Panc1 (cell line): ENCODE results near the gene TCF3. TPM values are rescaled to one million over a fixed set of nuclear protein-coding genes. Genes with fewer than 3 reads are reported as not detected.

Experiments
- ATAC-seq: fragments of 200-7000 bp; cut with Tn5 transposase; 2 replicates; pipeline ENCODE4 v1.9.1; 2020; ENCODE audit warnings: mild to moderate bottlenecking, moderate library complexity
- Bru-seq: library from RNA; stranded (reverse); fragments of 400-500 nt; gene quantifications from one replicate; lab custom pipeline; 2021; lab: Mats Ljungman, UMichigan
- BruChase-seq, 2 experiments: library from RNA; stranded (reverse); fragments of 400-500 nt; gene quantifications; one replicate each; lab custom pipeline; 2021; lab: Mats Ljungman, UMichigan
- BruUV-seq: library from RNA; stranded (reverse); fragments of 400-500 nt; replicated peaks from 2 replicates; lab custom pipeline; 2021; lab: Mats Ljungman, UMichigan
- CTCF ChIA-PET: fragments of 300-600 bp; sonication (Branson Sonifier 250); formaldehyde crosslinking; loops from one replicate; lab custom pipeline; 2022; ENCODE audit warnings: antibody characterized with exemption; lab: Charles Lee
- POLR2A ChIA-PET: fragments of 300-600 bp; sonication (Branson Sonifier 250); formaldehyde crosslinking; loops from one replicate; lab custom pipeline; 2022; ENCODE audit warnings: antibody characterized with exemption; lab: Charles Lee
- DNase-seq: peaks from one replicate; pipeline ENCODE4 v3.0.0-alpha.2; 2010; ENCODE audit warnings: low read depth, low spot score
- H3K27ac ChIP-seq: 2 replicates; pipeline ENCODE4 v1.5.1; 2011; ENCODE audit warnings: mild to moderate bottlenecking, low read length, inconsistent platforms
- H3K27me3 ChIP-seq: fragments of 200-500 bp; sonication (Bioruptor generic); 2 replicates; pipeline ENCODE4 v1.6.0; 2014; ENCODE audit warnings: low read length, inconsistent platforms; ENCODE audit not compliant: control insufficient read depth, insufficient read depth
- H3K36me3 ChIP-seq: fragments of 200-500 bp; sonication (Bioruptor generic); 2 replicates; pipeline ENCODE4 v1.5.1; 2014; ENCODE audit warnings: inconsistent platforms, mild to moderate bottlenecking, low read length, moderate library complexity; ENCODE audit not compliant: control insufficient read depth, insufficient read depth
- H3K4me1 ChIP-seq: 2 replicates; pipeline ENCODE4 v1.5.1; 2011; ENCODE audit warnings: inconsistent platforms, mild to moderate bottlenecking, low read length, moderate library complexity; ENCODE audit not compliant: control insufficient read depth, insufficient read depth
- H3K4me3 ChIP-seq, 2 experiments: 2 replicates each; pipeline ENCODE4 v1.5.1; 2011 to 2012; ENCODE audit warnings: low read depth in 2 of 2, low read length in 2 of 2, mild to moderate bottlenecking in 2 of 2, inconsistent platforms in 1 of 2, moderate library complexity in 1 of 2
- H3K9me3 ChIP-seq: fragments of 200-500 bp; sonication (Bioruptor generic); 2 replicates; pipeline ENCODE4 v1.5.1; 2014; ENCODE audit warnings: low read depth, mild to moderate bottlenecking, inconsistent platforms, low read length, moderate library complexity; ENCODE audit not compliant: control insufficient read depth, insufficient read depth
- POLR2AphosphoS5 ChIP-seq: IDR thresholded peaks from 2 replicates; pipeline ENCODE4 v1.6.1; 2012; ENCODE audit warnings: mild to moderate bottlenecking, low read depth, low read length, moderate library complexity
- SIN3A ChIP-seq: IDR thresholded peaks from 2 replicates; pipeline ENCODE4 v1.6.1; 2012; ENCODE audit warnings: low read depth, mild to moderate bottlenecking, low read length, moderate library complexity, borderline replicate concordance; ENCODE audit not compliant: insufficient read depth
- TCF7L2 ChIP-seq: IDR thresholded peaks from 2 replicates; pipeline ENCODE4 v1.6.1; 2011; ENCODE audit warnings: mild to moderate bottlenecking, low read depth, low read length, inconsistent platforms
- in situ Hi-C: cut with HindIII; loops from 2 replicates; pipeline ENCODE4 v1.10.0; 2016; ENCODE audit warnings: low sequenced_read_pairs, low pct_unique_long_range_greater_than_20kb
- intact Hi-C: fragments of 100-400 bp; cut with micrococcal nuclease; formaldehyde crosslinking; loops from one replicate; pipeline ENCODE4 v1.10.0; 2022; ENCODE audit not compliant: unreplicated experiment
- long read RNA-seq: library from polyadenylated mRNA; unstranded; transcript quantifications from one replicate; pipeline ENCODE4 v2.0.0, GENCODE V29; 2021; ENCODE audit not compliant: unreplicated experiment
- polyA plus RNA-seq: library from polyadenylated mRNA; unstranded; fragments of >200 nt; gene quantifications from one replicate; pipeline ENCODE4 v1.2.1, GENCODE V29; 2012; ENCODE audit warnings: missing spikeins; ENCODE audit not compliant: insufficient read length
- total RNA-seq: library from RNA; stranded (reverse); gene quantifications from one replicate; pipeline ENCODE4 v1.2.1, GENCODE V29; 2021; ENCODE audit not compliant: unreplicated experiment
- TF ChIP-seq, protein P1 (sequence below): fragments of 450-650 bp; IDR thresholded peaks from 2 replicates; pipeline ENCODE4 v1.5.1; 2017; ENCODE audit warnings: mild to moderate bottlenecking
- TF ChIP-seq, protein P2 (sequence below), 2 experiments: IDR thresholded peaks; 2 replicates each; pipeline ENCODE4 v1.6.1; 2011 to 2012; ENCODE audit warnings: low read depth in 2 of 2, control low read depth in 1 of 2, low read length in 1 of 2, mild to moderate bottlenecking in 1 of 2, moderate library complexity in 1 of 2; ENCODE audit not compliant: insufficient read depth in 1 of 2

The TCF3 gene
- 175 TPM for total RNA-seq
- polyA plus RNA-seq = 220 TPM
- percentile 67 among the genes with signal in this experiment for Bru-seq, nascent RNA
- BruChase-seq, experiment 1, labeled RNA remaining after a 2-hour chase = percentile 71 among the genes with signal in this experiment
- BruChase-seq, experiment 2, labeled RNA remaining after a 6-hour chase = percentile 81 among the genes with signal in this experiment
- long read RNA-seq, full-length matches to known transcripts = 5 of 179 reads
- long read RNA-seq, partial matches to known transcripts = 71 of 179 reads
- long read RNA-seq, other reads (novel, unspliced or antisense) = 103 of 179 reads

DNA sequence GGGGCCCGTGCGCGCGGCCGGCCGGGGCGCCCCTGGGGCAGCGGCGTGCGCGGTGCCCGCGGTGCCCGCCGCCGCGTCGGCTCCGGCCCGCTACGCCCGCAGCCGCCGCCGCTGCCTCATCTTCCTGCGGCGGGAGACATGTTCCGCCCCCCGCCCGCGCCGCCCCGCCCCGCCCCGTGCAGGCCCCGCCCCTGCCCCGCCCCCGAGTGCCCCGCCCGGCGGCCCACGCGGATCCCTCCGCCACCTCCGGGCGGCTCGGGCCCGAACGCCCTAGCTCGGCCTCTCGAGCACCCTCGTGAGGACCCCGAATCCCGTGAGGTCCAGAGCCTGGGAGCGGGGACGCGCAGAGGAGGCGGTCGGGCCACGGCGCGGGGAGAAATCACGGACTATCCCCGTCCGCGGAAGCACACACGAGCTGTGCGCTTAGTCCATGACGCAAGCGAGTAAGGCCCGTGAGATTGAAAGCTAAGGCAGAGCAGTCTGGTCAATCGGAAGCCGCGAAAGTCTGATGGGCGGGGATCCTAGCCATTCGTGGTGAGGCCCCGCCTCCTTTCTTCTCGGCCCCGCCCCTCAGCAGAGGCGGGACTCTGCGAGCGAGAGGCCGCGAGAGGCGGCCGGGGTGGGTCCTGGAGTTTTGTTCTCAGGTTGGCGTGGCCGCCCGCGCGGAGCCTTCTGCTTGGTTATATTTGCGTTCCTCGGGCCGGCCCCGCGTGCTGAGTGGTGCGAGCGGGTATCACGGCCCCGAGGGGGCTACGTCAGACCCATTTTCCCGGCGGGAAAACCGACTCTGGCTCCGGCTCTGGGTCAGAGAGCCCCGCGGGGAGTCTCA, at the start of gene TCF3:
TCF3 (minus strand) TSS at position 145 of the 829 bp plus-strand sequence. CDS start 2,367 bp downstream, outside the sequence.
- in situ Hi-C loops (no loop called here), intact Hi-C loops (no loop called here)

DNA sequence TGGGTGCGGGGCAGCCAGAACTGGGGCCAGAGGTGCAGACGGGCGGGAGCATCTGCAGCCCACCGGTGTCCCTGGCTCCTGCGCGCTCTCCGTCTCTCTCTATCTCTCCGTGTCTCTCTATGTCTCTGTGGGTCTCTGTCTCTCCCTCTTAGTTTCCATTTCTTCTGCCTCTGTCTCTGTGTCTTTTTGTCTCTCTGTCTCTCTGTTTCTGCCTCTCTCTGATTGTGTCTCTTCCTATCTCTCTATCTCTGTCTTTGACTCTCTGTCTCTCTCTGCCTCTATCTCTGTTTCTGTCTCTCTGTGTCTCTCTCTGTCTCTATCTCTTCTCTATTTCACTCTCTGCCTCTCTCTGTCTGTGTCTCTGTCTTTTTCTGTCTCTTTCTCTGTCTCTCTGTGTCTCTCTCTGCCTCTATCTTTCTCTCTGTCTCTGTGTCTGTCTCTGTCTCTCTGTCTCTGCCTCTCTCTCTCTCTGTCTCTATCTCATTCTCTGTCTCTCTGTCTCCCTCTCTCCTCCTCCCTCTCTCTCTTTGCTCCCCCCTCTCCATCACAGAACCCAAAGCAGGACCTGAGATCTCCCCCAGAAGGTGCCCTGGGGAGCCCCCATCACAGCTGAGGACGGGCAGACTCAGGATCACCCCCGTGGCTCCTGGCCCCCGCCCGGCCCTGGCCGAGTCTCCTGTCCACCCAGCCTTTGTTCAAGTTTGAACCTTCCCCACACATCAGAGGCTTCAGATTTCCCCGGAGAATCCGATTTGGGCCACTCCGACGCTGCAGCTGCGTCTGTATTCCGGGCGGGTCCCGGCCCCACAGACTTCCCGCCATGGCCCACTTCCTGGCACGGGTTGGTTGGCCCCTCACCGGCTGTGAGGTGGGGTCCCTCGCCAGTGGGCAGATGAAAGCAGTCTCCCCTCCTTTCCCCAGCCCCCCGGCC, 48.6 kb upstream of the TCF3 start:
- peak; percentile 40; the same call in 1 of the 2 replicates for ATAC-seq
- intact Hi-C loops = no loop called here
- CTCF ChIA-PET = no interaction called here

More for the DNA sequence above, at the start of gene TCF3:
- ChIA-PET CTCF (no interaction called here), POLR2A (no interaction called here)
- no TSS peak for BruUV-seq
- peak within 1 kb of the TSS; percentile 64 to 68 for H3K4me3 ChIP-seq
- H3K36me3 ChIP-seq = no peaks in the 10 kb centered on the region
- no peaks in the 10 kb centered on the region for H3K27me3 ChIP-seq
- H3K27ac ChIP-seq = peak within 1 kb of the TSS; percentile 89
- H3K4me1 ChIP-seq = peaks cover 4% of the 10 kb centered on the region
- peak; percentile 94 for ATAC-seq
- no peaks in the 10 kb centered on the region for H3K9me3 ChIP-seq
- peak; percentile 87 for DNase-seq
- TF ChIP-seq POLR2AphosphoS5 (peak; percentile 80), TCF7L2 (peak; percentile 70), SIN3A (peak; percentile 65; the same call in 1 of the 2 replicates)
- TF ChIP-seq, protein P1, sequence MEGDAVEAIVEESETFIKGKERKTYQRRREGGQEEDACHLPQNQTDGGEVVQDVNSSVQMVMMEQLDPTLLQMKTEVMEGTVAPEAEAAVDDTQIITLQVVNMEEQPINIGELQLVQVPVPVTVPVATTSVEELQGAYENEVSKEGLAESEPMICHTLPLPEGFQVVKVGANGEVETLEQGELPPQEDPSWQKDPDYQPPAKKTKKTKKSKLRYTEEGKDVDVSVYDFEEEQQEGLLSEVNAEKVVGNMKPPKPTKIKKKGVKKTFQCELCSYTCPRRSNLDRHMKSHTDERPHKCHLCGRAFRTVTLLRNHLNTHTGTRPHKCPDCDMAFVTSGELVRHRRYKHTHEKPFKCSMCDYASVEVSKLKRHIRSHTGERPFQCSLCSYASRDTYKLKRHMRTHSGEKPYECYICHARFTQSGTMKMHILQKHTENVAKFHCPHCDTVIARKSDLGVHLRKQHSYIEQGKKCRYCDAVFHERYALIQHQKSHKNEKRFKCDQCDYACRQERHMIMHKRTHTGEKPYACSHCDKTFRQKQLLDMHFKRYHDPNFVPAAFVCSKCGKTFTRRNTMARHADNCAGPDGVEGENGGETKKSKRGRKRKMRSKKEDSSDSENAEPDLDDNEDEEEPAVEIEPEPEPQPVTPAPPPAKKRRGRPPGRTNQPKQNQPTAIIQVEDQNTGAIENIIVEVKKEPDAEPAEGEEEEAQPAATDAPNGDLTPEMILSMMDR = no peak

DNA sequence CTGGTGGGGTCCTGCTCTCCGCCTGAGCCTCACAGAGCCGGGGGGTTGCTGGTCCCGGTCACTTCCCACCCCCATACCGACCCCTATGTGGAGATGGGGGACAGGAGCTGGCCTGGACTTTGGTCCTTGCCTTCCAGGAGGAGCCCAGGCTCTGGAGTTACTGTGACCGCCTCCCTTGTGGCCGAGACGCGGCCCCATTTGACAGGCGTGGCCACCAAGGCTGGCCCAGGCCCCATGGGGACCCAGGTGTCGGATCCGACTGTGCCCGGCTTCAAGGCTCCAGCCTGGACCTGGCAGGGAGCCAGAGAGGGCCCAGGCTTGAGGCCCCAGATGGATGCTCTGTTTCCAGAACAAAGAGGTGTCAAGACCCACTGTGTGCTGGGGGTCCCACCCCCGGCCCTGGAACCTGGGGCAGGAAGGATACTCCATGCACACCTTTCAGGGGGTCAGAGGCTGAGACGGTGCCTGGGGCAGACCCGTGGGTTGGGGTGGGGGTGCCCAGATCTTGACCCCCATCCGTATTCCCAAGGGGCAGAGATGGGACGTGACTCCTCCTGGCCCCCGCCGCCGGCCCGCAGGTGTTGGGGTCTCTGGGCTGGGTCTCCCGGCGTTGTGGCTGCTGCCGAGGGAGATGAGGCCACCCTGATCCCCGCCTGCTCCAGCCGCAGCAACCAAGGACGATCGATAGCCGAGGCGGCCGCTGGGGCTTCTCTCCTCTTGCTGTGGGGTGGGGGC, 47.8 kb upstream of the TCF3 start:
- no peak overlapping the region for H3K27ac ChIP-seq
- H3K27me3 ChIP-seq = no peaks in the 10 kb centered on the region; the same call in 1 of the 2 replicates
- TF ChIP-seq, protein P1 = no peak
- TF ChIP-seq TCF7L2 (no peak), SIN3A (no peak), POLR2AphosphoS5 (no peak)
- TF ChIP-seq, protein P2, sequence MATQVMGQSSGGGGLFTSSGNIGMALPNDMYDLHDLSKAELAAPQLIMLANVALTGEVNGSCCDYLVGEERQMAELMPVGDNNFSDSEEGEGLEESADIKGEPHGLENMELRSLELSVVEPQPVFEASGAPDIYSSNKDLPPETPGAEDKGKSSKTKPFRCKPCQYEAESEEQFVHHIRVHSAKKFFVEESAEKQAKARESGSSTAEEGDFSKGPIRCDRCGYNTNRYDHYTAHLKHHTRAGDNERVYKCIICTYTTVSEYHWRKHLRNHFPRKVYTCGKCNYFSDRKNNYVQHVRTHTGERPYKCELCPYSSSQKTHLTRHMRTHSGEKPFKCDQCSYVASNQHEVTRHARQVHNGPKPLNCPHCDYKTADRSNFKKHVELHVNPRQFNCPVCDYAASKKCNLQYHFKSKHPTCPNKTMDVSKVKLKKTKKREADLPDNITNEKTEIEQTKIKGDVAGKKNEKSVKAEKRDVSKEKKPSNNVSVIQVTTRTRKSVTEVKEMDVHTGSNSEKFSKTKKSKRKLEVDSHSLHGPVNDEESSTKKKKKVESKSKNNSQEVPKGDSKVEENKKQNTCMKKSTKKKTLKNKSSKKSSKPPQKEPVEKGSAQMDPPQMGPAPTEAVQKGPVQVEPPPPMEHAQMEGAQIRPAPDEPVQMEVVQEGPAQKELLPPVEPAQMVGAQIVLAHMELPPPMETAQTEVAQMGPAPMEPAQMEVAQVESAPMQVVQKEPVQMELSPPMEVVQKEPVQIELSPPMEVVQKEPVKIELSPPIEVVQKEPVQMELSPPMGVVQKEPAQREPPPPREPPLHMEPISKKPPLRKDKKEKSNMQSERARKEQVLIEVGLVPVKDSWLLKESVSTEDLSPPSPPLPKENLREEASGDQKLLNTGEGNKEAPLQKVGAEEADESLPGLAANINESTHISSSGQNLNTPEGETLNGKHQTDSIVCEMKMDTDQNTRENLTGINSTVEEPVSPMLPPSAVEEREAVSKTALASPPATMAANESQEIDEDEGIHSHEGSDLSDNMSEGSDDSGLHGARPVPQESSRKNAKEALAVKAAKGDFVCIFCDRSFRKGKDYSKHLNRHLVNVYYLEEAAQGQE (IDR thresholded peaks at IDR 0.05; ENCODE audit: insufficient read depth in 1 of 2, low read depth in 2 of 2, low read length in 1 of 2) = no peak
- no TSS peak for BruUV-seq
- POLR2A ChIA-PET = no interaction called here
- DNase-seq = no peak
- H3K4me3 ChIP-seq = no peak overlapping the region
- intact Hi-C loops = no loop called here
- H3K9me3 ChIP-seq = no peaks in the 10 kb centered on the region
- in situ Hi-C loops = no loop called here
- CTCF ChIA-PET = no interaction called here
- H3K4me1 ChIP-seq = no peaks in the 10 kb centered on the region
- peak; percentile 66 for ATAC-seq
- no peaks in the 10 kb centered on the region for H3K36me3 ChIP-seq

More for the DNA sequence above, 48.6 kb upstream of the TCF3 start:
- POLR2A ChIA-PET = no interaction called here
- H3K27me3 ChIP-seq = no peaks in the 10 kb centered on the region; the same call in 1 of the 2 replicates
- BruUV-seq = no TSS peak
- no peaks in the 10 kb centered on the region for H3K36me3 ChIP-seq
- no peaks in the 10 kb centered on the region for H3K4me1 ChIP-seq
- no peak for DNase-seq
- no peak overlapping the region for H3K27ac ChIP-seq
- no peaks in the 10 kb centered on the region for H3K9me3 ChIP-seq
- H3K4me3 ChIP-seq = no peak overlapping the region
- in situ Hi-C loops = no loop called here
- no peak for TF ChIP-seq TCF7L2
- TF ChIP-seq SIN3A = no peak
- TF ChIP-seq POLR2AphosphoS5 = no peak
